Kidney glomerular epithelial cell (primary cell): Measurements from ENCODE around the gene TANGO2.

Experiments
- DNase-seq: peaks from one replicate; lab custom pipeline; 2025; lab: John Stamatoyannopoulos, UW

TANGO2 gene, protein sequence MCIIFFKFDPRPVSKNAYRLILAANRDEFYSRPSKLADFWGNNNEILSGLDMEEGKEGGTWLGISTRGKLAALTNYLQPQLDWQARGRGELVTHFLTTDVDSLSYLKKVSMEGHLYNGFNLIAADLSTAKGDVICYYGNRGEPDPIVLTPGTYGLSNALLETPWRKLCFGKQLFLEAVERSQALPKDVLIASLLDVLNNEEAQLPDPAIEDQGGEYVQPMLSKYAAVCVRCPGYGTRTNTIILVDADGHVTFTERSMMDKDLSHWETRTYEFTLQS

GRCh38 chr22:20020533-20021195, at the start of gene TANGO2:
Gene TANGO2, plus strand, starts transcription at chr22:20021110. Its CDS starts 15,689 bp downstream, at chr22:20036799.
- peak; percentile 84 for DNase-seq

DNA sequence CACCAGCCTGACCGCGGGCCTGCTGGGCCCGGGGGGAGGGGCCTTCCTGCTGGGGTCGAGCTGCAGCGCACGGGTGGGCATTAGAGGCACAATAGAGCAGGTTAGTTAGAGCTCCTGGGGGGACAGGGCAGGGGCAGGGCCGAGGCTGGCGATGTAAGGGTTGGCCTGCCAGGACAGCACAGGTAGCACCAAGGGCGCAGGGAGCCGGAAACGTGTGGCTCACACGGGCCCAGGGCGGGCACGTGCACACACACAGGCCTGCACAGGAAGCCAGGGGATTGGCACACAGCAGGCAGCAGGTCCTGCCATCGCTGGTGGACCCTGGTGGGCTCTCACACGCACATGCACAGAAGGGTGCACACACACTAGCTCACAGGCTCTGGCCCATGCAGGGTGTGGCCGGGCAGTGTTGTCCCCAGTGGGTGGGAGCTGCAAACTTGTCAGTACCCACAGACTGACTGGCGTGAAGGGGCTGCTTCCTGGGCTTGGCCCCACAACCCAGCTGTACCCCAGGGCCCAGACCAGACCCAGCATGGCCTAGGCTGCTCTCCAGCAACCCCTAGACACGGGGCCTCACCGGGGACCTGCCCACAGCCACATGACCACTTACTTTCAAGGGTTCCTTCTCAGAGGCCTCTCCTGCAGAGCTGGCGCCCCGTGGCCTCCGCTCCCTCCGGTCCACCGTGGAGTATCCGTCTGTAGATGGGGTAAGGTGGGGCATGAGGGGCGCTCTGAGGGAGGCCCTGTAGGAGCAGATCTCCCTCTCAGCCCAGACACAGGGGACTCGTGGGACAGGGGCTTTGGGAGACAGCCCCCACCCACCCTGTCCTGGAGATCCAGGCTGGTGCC, 49.4 kb upstream of the TANGO2 start:
- no peak for DNase-seq

GRCh38 chr22:19972251-19972650, 48.7 kb upstream of the TANGO2 start:
- no peak for DNase-seq

GRCh38 chr22:19972652-19973550, 48.0 kb upstream of the TANGO2 start:
- no peak for DNase-seq

GRCh38 chr22:19973551-19974267, 47.2 kb upstream of the TANGO2 start:
- no peak for DNase-seq

- DNase-seq = peak; percentile 9
Observed at GRCh38 chr22:19974268-19974861, 46.5 kb upstream of the TANGO2 start.

DNA sequence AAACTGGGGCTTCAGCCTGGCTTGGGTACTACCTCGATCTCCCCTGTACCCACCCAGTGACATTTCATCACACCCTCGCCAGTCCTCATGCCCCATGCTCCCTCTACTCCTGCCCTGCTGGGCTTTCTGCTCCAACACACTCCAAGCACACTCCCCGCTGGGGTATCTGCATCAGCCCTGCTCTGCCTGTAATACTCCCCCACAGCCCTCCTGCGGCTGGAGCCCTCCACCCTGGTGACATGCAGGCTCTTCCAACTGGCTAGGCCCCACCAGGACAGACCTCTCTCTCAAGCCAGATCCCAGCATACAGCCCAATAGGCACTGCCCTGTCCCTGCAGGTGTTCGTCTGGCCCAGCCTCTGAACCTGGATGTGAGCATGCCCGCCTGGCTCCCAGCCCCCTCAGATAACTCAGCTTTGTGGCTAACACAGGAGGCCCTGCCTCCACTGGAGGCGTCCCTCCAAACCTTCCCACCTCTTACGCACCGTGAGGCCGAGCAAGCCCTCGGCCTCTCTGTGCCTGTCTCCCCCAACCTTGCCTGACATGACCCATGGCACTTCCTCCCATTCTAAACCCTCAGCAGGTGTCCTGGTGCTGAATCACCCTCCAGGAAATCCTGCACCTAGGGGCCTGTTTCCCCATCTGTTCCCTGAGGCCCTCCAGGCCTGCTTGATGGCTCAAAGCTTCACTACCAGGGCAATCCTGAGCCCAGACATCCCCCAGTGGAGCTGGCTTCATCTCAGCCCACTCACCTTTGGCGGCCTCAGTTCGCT, 45.8 kb upstream of the TANGO2 start:
- DNase-seq = no peak

DNA sequence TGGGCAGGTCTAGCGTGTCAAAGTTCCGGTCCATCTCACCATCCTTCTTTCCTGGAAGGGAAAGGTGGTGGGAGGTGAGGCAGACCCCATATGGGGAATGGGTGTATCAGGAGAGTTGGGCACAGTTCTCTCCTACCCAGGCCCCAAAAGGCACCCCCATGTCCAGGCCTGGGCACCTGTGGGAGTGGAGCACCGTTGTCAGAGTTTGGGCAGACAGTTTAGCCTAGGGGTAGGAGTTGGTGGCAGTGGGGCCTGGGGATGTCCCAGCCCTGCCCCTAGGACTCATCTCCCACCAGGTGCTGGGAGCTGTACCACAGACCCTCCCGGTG, 45.2 kb upstream of the TANGO2 start:
- no peak for DNase-seq

- no peak for DNase-seq
Observed at GRCh38 chr22:19976671-19977070, 44.2 kb upstream of the TANGO2 start.

DNA sequence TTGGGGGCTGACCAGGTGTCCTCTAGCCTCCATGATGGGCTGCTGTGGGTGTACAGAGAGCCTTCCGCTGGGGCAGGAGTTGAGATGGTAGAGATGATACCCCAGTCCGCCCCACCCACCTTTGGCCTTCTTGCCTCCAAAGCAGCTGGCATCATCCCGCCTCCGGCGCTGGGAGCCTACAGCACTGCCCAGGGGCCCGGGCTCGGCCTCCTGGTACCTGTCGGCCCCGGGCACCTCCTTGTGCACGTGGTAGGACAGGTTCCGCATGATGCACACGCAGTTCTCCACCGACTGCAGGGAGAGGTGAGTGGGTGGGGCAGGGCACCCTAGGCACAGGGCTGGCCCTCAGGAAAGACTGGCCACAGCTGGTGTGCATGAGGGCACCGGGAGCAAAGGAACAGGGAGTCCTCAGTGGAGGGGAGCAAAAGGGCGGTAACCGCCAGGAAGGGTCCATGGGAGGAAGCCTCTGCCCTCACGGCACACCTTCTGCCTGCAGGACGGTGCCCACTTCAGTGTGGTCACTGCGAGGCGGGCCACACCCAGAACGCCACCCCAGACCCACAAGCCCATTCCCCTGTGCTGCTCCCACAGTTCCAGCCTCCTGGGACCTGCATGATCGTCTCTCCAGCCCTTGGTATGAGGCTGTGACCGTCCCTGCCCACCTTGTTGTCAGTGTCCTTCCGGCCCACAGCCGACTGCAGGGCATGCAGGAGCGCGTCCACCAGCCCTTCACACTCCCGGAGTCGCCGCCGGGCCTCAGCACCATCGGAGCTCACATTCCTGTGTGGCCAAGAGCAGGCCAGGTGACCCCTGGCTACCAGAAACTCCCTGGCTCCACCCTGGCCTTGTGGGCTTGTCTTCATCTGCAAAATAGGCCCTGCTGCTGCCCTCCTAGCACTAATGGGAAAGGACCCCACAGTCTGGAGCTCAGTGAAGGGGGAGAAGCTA, 43.3 kb upstream of the TANGO2 start:
- DNase-seq = no peak

DNA sequence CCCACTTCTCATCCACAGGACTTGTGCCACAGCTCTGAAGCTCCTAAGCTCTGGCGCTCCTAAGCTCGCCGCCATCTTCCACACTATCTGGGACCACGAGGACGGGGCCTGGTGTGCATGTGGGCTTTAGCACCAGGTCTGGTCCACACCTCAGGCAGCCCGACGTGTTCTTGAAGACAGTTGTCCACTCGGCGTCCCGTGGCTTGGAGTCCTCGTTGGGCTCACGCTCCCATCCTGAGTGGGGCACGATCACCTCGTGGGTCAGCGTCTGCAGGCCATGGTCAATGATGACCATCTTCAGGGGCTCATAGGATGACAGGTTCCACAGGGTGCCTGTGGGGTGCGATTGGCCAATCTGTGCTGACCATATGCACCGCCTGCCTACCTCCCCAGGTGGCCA, 42.2 kb upstream of the TANGO2 start:
- no peak for DNase-seq

DNA sequence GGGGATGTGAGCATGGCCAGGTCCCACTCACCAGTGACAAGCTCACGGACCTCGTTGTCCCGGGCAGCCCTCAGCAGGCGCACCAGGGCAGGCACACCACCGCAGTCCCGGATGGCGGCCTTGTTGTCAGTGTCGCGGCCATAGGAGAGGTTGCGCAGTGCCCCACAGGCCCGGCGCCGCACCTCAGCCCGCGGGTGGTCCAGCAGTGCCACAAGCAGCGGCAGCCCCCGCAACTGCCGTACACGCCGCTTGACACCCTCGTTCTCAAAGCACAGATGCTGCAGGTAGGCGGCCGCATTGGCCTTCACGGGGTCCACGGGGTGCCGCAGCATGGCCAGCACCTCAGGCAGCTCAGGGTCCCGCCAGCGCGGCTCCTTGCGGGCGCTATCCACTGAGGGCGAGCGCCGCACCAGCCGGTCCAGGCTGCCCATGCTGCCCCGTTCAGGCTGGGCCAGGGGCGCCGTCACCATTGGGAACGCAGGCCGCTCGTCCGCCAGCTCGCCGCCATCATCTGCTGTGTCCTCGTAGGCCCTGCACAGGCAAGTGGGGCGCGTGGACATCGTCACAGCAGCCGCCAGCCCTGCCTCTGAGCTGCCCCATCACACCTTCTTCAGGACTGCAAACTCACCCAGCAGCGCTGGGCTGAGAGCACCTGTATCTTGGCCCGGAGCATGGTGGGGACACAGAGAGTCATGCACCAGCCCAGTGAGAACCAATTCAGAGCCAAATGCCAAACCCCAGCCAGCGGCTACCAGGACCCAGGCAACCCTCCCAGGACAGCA, 41.0 kb upstream of the TANGO2 start:
- no peak for DNase-seq

- DNase-seq = no peak
Observed at GRCh38 chr22:19980766-19981165, 40.1 kb upstream of the TANGO2 start.

DNA sequence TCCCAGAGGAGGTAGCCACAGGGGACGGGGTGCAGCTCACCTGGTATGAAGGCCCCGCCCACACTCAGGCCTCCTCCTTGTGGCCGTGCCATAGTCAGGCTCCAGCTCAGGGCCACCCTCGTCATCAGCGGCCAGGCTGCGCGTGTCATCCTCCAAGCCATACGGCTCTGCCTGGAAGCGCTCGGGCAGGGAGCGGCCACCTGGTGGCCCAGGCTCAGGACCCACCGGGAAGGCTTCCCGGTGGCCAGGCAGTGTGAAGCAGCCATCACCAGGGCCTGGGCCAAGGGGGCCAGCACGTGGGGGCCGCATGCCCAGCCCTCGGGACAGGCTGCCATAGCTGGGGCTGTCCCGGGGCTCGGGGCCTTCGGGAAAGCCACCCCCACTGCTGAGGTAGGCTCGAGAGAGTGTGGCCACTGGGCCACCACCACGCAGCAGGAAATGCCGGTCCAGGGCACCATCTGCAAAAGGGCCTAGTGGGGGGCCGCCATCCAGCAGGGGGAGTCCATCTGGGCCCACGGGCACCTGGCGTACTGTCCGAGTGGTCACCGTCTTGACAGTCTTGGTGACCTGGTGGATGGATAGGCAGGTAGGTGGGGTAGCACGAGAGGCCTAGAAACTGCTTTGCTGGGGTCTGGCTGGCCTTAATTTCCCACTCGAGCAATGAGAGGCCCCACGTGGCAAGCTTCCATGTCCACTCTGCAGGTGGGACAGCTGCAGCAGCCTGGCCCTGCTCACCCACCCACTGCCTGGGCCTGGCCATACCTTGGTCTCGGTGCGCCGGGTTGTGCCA, 39.5 kb upstream of the TANGO2 start:
- no peak for DNase-seq

GRCh38 chr22:19981961-19982920, 38.7 kb upstream of the TANGO2 start:
- no peak for DNase-seq

DNA sequence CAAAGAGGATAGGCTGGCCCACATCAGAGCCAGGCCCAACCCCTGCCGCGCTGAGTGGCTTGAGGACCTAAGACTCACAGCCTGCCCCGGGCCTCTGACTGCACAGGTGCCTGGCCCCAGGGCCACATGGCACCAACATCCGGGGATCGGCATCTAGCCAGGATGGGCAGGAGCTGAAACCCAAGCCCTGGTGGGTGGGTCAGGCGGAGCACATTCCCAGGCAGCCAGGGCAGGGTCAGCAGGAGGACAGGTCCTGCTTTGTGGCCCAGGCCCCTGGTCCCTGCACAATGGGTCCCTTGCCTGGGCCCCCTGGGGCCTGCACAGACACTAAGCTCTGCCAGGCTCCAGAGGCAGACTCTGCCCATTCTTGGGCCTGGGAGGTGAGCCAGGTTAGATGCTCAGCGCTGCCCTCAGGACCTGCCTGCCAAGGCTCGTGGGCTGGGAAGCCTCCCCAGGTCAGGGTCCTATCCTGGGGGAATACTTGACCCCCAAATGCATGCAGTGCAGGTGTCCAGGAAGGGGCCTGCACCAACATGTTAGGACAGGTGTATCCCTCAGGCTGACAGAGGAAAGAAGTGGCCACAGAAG, 37.8 kb upstream of the TANGO2 start:
- no peak for DNase-seq
